HUDEP-2 (cell line): ENCODE data around the gene SSH2.
A peak's percentile ranks its signal among the peaks of the same experiment; 100 is the strongest.

ENCODE experiments used
- DNase-seq, 76 experiments: peaks; one replicate each; lab custom pipeline; 2025; ENCODE audit not compliant: unreplicated experiment in 76 of 76; lab: John Stamatoyannopoulos, UW

SSH2 gene

DNA sequence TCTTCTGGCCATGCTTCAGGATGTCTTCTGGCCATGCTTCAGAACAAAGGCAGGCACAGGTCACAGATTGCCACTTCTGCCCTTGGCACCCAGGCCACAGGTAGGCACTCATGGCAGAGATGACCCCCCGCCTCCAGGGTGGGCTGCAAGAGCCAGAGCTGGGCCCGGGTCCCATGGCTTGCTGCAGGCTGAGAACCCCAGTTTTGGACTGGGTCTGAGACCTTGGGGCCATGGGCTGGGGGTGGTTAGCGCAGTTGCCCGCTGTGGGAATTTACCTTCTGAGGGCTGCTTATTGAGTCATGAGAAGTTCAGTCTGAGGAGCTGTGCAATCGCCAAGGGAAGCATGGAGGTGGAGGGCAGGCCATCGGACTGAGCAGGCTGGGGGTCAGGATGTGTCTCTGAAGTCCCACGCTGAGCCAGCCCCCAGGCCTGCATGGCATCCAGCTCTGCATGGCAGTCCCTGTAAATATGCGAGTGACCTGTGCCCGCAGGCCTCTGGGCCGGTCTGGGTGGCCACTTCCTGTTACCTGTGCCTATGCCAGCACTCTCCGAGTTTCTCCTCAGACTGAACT lies 335.4 kb downstream of the SSH2 start:
- DNase-seq: no peak

DNA sequence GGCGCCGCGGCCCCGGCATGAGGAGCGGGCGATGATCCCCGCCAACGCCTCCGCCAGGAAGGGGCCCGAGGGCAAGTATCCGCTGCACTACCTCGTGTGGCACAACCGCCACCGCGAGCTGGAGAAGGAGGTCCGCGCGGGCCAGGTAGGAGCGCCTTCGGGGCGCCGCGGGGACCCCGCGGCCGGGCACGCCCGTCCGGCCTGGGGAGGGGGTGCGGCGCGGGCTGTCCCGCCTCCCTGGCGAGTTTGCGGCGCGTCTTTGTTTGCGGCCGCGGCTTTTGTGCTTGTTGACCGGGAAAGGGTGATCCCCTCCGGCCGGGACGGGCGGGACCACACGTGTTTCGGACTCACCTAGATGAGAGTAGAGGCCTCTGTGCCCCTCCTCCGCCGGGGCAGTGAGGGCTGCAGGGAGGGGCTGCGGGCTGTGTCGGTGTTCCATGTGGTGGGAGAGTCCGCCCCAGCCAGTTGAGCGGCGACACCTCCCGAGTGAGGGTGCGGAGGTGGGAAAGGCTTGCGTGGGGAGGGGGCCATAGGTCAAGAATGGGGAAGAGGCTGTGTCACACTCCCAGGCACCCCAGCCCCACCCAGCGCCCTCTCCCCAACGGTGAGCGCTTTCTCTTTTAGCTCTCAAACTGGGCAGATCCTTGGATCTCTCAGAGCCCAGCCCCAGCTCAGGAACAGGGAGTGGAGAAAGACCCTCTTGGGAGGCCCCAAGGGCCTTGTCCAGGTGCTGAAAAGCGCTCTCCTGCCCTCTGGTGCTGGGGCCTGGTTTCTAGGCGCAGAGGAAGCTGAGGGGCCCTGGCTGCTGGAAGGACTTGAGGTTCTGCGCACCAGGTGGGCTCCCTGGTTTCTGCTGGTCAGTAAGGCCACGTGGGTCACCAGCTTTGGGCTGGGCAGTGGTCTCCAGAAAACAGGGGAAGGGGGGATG lies 336.2 kb downstream of the SSH2 start:
- DNase-seq: peak in 17 of 76 experiments; percentile 6 to 34 (median 14)

DNA sequence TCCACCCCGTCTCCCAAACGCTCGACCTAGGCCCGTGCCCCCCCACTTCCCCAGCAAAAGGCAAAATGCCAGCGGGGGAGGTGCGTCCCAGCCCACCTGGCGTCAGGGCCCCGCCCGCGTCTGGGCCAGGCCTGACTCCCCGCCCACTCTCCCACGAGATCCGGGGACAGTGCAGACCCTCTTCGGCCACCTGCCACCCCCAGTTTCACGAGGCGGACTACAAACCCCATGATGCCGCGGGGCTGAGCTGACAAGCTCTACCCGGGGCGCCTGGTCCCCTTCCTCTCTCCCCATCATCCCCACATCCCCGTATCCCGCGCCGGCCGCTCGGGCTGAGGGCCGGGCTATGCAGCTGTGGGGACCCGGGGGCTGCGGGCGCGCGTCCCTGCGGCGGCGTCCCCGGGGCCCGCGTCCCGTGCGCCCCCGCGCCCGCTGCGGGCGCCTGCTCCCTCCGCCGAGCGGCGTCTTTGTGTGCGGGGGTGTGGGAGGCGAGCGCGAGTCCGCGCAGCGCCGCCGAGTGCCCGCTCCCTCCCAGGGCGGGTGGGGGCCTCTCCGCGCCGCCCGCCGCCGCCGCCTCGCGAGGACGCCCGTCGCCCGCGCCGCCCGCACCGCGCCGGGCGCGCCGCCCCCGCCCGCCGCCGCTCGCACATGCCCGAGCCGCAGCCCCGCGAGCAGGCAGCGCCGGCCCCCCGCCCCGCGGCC lies 337.0 kb downstream of the SSH2 start, which contains the start of gene ANKRD13B:
Gene ANKRD13B, plus strand, starts transcription at position 283 of the 702 bp plus-strand sequence. CDS start 490 bp downstream, outside the sequence.
- peak in 6 of 76 experiments; percentile 9 to 29 (median 14) for DNase-seq

DNA sequence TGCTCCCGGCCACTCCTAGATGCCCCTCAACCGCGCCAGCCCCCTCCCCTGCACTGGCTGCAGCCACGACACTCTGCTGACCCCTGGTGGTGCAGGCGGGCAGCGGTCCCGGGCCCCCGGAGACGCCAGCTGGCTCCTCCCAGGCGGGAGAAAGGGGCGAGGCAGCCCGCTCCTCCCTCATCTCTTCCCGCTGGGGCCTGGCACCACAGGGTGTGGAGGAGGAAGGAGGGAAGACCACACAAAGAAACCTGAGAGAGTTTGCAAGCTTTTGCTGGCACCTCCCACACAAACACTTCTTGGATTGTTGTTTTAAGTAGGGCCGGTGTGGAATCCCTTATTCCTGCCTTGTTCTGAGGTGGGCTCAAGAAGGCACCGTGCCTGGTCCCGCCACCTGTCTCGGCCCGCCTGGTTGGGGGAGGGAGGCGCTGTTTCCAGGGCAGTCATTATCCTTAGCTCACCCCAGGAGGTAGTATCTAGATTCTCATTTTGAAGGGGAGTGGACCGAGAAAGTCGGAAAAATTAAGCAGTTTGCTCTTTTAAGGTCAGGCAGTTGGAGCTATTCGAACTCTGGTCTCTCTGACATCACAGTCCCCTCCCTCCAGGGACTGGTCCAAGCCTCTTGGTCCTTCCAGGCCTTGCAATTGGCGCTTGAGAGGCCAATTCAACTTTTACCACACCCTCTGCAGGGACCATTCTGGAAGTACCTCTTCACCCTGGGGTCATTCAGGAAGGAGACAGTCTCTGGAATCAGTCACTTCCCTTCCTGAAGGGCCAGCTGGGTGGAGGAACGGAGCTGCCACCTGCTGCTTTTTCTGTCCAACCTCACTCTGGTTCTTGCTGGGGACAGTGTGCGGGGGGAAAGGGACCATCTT lies 338.1 kb downstream of the SSH2 start:
- peak in 70 of 76 experiments; percentile 13 to 89 (median 67) for DNase-seq

DNA sequence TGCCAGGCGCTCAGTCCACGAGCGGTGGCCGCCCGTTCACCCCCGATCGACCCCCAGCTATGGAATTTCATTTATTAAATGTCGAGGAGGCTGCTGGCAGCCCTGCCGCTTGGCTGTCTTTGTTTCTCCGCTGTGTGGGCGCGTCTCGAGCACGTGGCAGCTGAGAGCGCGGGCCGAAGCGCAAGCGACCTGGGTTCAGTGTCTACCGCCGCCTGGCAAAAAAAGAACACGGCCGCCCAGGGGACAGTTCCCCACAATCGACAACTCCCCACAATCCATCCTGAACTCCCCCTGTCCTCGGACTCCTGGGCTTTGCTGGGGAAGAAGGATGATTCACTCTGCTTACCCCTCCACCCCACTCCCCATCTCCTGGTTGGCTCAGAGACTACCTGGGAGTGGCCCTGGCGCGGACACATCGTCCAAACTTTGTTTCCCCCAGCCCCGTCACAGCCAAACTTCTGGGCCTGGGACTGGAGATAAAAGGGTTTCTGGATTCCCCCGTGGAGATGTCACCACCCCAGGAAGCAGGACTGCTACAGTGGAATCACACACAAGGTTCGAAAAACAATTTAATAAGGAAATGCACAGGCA lies 338.8 kb downstream of the SSH2 start:
- DNase-seq: peak in 45 of 76 experiments; percentile 16 to 77 (median 49)

DNA sequence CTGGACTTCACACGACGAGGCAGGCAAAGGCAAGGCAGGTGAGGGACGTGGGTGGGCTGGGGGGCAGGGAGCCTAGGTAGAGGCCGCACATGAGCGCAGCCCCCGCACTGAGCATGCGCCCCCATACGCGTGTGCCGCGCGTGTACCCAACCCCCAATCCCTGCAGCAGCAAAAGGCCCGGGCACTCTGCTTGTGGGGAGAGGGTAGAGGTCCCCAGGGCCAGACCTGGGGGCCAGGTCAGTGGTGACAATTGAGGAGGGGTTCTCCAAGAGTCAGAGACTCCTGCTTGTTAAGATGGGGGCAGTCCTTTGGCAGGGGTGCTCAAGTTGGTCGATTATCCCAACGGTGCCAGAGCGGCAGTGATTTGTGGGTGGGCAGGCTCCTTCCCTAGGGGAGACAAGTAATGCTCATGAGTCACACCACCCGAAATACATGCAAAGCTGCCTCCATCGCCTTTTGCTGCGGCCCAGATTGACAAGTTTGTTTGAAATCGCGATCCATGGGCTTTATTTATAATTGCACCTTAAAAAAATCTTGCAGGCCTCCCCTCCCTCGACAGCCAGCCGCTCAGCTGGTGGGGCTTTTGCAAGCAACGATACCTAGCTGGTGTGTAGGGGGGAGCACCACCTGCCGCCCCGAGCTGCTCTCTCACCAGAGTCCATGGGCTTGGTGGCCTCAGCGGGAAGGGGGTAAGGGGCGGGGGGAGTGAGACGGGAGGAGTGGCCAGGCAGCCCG lies 339.4 kb downstream of the SSH2 start:
- DNase-seq: peak in 7 of 76 experiments; percentile 15 to 57 (median 38)

DNA sequence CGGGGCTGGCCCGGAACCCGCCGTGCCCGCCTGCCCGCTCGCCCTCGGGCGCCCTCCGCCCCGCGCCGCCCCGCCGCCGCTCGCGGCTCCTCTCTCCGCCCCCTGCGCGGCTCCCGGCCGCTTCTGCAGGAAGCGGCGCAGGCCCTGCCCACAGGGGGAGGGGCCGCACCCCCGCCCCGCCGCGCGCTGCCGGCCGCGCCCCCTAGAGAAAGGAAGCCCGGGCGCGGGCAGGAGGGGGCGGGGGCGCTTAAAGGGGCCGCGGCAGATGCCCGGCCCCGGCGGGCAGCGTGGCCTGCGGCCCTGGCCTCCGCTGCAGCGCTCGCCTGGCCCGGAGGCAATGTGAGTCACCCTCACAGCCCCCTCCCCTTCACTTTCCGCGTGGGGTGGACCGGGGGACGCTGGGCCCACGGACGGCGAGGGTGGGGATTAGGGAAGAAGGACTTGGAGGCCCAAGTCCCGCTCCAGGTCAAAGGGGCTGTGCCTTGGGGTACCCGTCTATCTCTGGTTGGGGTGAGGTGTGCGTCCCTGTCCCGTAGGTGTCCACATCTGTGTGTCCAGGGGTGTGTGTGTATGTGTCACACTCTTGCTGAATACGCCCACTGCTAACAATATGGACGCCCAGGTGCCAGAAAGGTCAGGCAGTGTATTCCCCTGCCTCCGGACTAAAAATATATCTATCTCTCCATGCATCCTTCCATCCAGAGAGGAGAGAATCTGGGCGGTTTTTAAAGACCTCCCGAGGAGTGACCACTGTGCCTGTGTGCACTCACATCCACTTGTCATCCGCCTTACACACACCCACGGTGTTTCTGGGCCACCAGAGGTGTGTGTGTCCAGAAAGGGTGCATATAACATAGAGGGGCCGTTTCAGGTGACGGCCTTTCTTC lies 340.3 kb downstream of the SSH2 start, which contains the start of gene GIT1:
Gene GIT1, minus strand, starts transcription at position 125 of the 887 bp plus-strand sequence. CDS start 270 bp downstream, outside the sequence.
- peak in 66 of 76 experiments; percentile 10 to 82 (median 61) for DNase-seq

DNA sequence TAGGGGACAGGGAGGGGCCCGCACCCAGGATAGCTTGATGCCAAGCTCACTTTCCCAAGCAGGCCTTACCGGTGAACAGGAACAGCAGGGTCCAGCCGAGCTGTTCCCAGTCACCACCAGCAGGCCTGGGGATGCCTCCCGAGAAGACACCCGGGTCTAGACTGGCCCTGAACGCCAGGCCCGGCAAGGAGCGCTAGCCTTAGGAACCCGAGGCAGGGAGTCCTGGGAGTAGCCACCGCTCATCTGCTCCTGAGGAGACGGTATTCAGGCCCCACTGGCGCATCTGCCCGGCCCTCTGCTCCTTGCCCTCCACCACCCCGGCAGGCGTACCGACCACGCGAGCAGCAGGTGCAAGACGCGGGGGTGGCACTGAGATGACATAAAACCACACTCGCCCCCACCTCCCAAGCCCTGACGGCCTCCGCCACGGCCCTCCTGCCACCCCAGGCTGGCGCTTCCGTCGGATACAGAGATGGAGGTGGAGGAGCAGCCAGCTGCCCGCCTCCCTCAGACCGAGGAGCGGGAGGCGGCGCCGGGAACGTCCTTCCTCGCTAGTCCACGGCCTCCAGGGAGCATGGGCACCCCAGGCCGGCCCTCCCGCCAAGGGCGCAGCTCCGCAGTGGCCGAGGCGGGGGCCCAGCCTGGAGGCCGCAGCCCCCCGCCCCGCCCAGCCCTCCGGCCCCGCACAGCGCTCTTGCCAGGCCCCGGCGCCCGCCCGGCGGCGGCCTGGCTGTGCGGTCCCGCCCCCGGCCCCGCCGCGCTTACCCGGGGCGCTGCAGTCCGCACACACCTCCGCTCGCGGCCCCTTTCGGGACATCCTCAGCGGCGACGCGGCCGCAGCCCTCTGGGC lies 341.2 kb downstream of the SSH2 start:
- peak in 7 of 76 experiments; percentile 7 to 26 (median 20) for DNase-seq

DNA sequence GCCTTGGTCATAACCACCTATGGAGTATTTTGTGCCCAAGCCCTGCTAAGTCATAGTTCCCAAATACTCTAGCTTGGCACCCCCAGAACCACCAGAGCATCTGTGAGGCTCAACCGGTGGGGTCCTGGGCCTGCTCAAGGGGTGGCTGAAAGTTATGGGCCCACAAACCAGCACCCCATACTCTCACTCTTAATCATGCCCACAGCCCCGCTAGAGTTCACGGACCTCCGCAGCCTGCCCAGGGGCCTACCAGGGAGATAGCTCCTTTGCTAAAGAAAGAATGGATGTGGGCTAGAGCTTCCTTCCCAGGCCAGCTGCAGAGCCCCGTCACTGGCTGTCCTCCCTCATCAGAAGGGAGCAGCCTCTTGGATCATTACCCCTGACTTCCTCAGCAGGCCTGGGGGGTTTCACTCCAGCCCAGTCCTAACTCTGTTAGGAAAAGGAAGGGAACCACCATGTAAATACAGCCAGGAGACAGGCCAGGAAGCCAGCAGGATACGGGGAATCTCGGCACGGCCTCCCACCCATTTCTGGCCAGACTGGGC lies 341.9 kb downstream of the SSH2 start:
- no peak for DNase-seq

DNA sequence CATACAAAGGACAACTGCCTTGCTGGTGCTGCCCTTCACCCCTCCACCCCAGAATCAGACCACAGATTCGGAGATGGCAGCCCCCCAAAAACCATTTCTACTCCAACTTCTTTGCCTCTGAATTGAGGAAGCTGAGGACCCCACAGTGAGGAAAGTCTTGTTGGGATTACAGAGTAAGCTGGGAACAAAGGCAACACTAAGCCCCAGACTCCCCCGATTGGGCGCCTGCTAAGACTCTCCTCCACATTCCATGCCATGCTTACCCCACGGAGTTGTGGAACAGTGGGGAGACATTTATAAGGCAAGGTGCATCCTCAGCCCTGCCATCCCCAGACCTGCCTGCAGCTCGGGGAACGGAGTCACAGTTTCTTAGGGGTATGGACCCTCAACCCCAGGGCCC lies 342.4 kb downstream of the SSH2 start:
- no peak for DNase-seq

DNA sequence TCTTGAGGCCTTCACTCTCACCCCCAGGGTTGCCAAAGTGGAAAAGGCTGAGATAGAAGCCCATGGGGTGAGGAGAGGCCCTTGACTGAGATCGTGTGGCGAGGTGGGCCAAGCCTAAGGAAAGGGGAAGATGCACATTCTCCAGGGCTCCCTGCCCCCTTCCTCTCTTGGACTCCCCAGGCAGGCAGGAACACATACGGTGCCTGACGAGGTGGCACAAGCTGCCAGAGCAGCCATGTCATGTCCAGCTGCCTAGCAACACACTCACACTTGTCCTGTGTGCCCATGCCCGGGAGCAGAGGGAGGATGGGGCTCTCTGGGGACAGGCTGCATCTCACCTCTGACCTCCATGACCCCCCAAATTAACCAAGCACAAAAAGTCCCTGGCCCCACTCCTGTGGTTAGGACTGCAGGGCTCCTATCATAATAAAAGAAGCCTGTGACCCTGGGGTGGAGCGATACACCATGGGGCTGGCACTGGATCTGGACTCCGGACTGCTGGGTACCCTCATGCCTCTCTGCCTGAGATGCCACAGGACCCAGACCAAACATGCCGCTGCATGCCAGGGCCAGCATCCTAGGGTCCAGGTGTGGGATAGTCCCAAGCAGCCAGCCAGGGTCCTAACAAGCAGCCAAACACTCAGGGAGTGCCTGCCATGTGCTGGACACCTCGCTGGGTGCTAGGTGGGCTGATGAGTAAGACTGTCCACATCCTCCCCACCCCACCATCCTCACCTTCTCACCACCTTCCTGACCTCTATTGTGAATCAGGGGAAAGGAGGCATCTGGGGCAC lies 343.2 kb downstream of the SSH2 start:
- no peak for DNase-seq

DNA sequence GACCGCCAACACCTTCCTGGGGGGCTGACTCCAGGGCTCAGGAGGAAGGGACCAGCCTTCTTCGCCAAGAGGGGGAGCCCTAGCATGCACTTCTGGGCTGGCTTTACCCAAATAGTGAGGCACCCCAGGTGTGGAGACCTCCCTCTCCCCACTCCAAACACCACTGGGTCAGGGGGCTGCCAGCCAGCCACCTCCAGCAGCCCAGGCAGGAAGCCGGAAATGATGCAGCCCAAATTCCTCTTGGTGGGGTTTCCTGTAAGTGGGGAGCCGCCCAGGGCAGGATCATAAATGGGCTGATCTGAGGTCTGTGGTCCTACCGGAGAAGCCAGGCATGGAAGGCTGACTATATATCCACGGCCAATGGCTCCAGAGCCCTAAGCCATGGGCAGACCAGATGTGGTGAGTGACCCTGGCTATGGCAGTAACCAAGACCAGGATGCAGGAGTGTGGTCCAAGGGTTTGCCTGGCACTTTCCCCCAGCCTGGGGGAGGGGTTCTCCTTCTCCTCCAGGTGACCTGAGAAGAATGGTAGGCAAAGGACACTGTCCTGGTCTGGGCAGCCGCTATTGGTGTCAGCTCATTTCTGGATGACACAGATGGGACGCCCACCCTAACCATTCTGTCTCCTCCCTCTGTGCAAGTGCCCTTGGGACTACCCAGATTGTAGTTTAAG lies 344.8 kb downstream of the SSH2 start:
- DNase-seq: peak in 1 of 76 experiments; percentile 9

DNA sequence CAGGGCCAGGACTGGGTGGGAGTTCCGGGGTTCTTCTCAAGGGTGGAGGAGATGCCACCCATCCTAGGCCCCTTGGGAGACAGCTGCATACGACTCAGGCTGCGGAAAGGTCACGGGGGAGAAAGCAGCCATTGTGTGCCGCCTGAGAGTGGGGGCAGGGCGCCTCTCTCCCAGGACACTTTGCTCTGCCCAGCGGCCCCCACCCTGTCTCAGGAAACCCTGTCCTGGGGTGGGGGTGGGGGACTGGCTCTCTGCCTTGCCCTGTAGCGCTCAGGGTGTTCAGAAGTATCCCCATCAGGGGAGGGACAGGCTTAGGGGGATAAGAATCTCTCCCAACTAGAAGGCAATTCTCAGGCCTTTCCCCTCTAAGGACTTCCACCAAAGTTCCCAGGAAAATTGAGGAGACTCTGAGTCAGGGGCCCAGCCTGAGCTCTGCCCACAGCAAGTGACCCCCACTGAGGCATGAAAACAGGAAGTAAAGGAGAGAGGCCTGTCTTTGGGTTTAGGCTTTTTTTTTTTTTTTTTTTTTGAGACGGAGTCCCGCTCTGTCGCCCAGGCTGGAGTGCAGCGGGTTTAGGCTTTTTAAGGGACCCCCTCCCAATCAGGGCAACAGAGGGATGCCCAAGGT lies 345.5 kb downstream of the SSH2 start:
- no peak for DNase-seq

DNA sequence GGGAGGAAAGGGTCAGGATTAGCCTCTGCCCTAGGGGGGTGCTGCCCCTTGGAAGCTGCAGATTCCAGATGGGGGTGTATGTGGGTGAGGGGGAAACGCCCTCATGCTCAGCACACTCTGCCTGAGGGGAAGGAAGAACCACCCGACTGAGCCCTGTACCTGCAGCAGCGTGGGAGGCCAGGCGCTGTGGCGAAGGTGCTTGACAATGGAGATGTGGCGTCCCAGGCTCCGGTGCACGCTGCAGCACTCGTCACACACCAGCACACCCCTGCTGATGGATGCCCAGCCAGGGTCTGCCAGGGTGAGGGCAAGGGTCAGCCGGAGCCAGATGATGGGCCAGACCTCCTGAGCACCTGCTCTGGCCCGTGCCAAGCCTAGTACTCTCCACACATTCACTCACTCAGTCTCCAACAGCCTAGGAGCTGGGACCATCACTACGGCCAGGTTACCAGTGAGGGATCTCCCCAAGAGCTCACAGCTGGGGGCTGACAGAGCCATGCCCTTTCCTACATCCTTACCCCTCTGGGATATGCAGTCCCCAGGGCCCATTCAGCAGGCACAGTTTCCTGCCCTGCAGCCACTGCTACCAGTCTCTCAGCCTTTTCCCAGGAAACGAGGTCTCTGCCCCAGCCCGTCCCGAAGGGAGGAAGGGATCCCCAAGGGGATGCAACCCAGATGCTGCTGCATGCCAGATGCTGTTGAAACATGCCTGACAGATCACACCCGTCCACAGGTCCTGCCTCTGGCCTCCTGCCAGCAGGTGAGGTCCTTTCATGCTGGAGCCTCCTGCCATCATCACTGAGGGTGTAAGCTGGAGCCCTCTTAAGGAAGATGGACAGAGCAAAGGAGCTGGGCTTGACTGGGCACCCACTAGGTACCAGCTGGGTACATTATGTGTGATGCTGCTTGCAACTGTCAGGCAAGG lies 346.4 kb downstream of the SSH2 start:
- DNase-seq: no peak
